Subcutaneous adipose tissue (tissue), 4 donors: ENCODE results near the gene GPR31. TPM values are rescaled to one million over a fixed set of nuclear protein-coding genes. Genes with fewer than 3 reads are reported as not detected.

Source experiments
- total RNA-seq, 4 donors: library from RNA; depleted of rRNA; stranded (reverse); fragments of >200 nt; gene quantifications; one replicate each; pipeline ENCODE4 v1.1.0, GENCODE V29; 2016
- TF ChIP-seq, protein P1 (sequence below): fragments of 450-650 bp; IDR thresholded peaks from one replicate; pipeline ENCODE4 v1.5.1; 2016; ENCODE audit warnings: low read depth, mild to moderate bottlenecking, control low read depth, antibody characterized with exemption, moderate library complexity

The GPR31 gene
- total RNA-seq, 4 donors from 2014 or later: not detected

DNA sequence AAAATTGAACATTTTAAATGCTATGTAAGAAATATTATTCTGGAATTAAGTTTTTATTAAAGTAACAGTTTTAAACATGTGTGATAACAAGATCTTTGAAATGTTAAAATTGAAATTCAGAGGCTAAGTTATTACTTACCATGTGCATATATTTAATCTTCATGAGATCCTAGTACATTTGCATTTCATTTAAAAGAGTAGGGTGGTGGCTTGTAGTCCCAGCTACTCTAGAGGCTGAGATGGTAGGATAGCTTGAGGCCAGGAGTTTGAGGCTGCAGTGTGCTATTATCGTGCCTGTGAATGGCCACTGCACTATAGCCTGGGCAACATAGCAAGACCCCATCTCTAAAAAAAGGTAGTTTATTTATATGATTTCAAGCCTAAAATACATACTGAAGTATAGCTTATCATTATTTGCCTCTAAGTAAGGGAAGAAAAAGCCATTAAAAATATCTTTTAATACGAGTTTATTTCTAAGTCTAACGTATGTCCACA, 31.9 kb downstream of the GPR31 start:
- TF ChIP-seq, protein P1, sequence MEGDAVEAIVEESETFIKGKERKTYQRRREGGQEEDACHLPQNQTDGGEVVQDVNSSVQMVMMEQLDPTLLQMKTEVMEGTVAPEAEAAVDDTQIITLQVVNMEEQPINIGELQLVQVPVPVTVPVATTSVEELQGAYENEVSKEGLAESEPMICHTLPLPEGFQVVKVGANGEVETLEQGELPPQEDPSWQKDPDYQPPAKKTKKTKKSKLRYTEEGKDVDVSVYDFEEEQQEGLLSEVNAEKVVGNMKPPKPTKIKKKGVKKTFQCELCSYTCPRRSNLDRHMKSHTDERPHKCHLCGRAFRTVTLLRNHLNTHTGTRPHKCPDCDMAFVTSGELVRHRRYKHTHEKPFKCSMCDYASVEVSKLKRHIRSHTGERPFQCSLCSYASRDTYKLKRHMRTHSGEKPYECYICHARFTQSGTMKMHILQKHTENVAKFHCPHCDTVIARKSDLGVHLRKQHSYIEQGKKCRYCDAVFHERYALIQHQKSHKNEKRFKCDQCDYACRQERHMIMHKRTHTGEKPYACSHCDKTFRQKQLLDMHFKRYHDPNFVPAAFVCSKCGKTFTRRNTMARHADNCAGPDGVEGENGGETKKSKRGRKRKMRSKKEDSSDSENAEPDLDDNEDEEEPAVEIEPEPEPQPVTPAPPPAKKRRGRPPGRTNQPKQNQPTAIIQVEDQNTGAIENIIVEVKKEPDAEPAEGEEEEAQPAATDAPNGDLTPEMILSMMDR: no peak

DNA sequence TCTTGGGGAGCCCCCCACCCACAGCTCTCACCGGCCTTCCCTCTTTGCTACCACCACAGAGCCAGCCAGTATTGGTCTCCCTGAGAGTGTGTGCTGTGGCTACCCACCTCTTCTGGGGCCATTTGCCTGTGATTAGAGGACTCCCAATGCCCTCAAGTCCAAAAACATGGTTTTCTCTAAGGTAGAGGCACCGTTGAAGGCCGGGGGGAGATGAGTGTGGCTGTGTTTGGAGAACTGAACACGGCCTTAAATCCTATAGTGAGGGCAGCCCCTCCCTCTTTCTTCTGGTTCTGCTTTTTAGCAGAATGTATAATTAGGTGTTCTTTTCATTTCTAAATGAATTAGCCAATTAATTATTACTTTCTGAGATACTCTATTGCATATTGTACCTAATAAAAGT, 32.4 kb downstream of the GPR31 start:
- TF ChIP-seq, protein P1: no peak

DNA sequence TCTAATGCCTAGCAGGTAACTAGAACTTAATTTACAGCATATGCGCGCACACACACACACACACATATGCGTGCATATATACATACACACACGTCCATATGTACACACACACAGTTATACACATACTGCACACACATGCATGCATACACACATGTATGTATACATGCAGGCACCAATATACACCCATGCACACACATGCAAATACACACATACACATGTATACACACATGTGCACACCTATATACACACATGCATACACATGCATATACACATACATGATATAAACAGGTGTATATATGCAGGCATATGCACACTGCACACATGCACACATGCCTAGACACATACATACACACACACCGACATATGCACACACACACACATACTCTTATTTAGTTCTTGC, 33.0 kb downstream of the GPR31 start:
- TF ChIP-seq, protein P1: no peak

DNA sequence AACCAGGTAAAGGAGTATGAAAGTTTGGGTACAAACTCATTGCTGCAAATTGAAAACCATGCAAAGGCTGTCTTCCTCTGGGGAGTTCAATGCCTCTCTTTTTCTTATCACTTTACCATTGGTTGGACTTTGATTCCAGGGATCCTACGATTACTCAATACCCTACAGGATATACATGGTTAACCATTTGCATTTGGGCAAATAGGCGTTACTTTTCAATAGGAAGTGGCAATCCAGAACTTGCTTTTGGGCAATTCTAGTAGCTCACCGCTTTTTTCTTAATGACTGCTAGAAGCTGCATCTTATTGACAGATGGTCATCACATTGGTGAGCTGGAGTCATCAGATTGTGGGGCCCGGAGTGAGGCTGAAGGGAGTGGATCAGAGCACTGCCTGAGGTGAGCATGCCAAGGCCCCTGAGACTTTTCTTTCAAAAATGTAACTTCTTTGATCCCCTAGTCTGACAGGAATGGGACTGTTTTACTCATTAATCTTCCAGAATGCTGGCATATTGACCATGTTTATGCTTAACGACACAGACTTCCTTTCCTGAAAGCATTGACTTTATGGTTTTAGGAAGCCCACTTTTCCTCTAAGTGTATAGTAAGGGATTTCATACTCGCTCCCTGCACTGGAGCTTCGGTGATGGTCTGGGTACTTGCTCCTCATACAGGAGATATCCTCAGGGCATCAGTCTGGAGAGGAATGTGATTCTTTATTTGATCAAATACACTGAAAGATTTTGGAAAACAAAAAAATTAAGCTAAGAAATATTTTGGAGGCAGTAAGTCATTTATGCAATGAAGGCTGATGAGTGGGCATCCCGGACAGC, 34.7 kb downstream of the GPR31 start, which contains the start of gene CCR6:
TSS of gene CCR6 (plus strand) at position 270 of the 831 bp plus-strand sequence. CDS start 13,039 bp downstream, outside the sequence.
- TF ChIP-seq, protein P1: no peak

DNA sequence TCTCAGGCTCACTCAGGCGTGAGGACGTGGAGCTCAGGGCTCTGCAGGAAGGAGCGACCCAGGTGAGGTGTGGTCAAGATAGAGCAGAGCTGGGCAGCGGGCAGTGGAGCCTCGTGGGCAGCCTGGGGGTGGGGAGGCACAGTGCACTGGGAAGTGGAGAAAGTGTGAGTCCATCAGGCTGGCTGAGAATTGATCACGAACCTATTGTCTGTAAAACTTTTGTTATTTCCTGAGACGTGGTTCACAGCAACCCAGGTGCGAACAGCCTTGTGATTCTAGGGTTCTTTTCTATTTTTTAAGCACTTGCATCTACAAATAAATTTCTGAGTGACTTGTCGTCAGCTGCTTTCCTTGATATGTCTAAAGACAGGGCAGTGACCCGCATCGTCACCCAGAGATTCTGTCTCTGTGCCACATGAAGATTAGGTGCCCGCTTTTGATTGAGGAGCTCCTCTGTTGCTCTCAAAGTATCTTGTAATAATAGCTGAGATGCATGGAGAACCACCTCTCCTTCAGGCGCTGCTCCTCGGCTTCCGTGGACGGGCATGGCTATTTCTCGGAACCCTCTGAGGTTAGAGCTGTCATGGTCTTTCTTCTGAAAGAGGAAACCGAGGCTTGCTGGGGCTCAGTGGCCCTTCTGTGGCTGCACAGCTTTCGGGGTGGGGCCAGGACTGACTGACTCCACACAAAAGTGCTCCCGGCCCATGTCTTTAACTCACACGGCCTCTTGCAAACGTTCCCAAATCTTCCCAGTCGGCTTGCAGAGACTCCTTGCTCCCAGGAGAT, 35.5 kb downstream of the GPR31 start:
- TF ChIP-seq, protein P1: no peak

DNA sequence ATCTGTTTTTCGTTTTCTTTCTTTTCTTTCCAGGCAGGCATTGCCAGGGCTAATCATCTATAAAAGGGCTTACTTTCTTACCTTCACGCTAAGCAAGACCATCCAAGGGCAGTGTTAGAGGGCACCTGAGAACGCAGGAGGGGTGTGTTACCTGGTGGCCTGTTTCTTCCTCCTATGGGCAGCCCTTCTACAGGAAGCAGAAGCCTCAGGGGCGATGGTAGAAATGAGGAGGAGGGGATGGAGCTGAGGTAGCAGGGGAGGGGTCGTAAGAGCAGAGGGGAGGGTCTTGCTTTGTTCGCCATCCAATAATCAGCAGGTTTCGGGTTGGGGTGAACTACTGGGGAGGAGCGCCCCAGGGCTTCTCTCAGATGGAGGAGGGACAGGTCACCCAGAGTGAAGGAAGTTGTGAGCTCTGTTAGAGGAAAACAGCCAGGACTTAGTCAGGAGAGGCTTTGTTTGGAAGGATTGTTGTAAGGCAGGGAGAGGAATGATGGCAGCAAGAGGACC, 36.4 kb downstream of the GPR31 start:
- TF ChIP-seq, protein P1: no peak

DNA sequence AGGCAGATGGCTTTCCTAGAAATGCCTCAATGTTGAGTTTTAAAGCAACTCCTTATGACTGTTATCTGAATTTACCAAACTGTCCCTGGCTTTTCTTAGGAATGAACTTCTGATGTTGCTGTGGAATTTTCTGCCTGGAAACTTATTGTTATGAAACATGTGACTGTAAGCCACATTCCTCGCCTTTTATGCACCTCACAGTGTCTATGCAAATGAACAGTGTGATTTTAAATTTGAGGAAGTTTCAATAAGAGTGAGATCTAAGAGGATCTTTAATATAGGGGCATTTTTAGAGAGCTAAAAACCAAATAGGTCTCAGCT, 37.2 kb downstream of the GPR31 start:
- TF ChIP-seq, protein P1: no peak
